Upper lobe of left lung (tissue), 4 donors: Measurements from ENCODE around the gene PAGR1.

Source experiments
- CTCF ChIP-seq, 6 experiments: fragments of 450-650 bp in 4 of 6; fragments of 200-600 bp in 2 of 6; sonication (generic) in 2 of 6; IDR thresholded peaks; one replicate each; pipeline ENCODE4 v1.5.1; 2016 to 2019; ENCODE audit warnings: antibody characterized with exemption in 6 of 6
- POLR2A ChIP-seq, 4 donors: fragments of 450-650 bp; IDR thresholded peaks; one replicate each; pipeline ENCODE4 v1.5.1; 2016 to 2017; ENCODE audit warnings: antibody characterized with exemption in 4 of 4, mild to moderate bottlenecking in 2 of 4

DNA sequence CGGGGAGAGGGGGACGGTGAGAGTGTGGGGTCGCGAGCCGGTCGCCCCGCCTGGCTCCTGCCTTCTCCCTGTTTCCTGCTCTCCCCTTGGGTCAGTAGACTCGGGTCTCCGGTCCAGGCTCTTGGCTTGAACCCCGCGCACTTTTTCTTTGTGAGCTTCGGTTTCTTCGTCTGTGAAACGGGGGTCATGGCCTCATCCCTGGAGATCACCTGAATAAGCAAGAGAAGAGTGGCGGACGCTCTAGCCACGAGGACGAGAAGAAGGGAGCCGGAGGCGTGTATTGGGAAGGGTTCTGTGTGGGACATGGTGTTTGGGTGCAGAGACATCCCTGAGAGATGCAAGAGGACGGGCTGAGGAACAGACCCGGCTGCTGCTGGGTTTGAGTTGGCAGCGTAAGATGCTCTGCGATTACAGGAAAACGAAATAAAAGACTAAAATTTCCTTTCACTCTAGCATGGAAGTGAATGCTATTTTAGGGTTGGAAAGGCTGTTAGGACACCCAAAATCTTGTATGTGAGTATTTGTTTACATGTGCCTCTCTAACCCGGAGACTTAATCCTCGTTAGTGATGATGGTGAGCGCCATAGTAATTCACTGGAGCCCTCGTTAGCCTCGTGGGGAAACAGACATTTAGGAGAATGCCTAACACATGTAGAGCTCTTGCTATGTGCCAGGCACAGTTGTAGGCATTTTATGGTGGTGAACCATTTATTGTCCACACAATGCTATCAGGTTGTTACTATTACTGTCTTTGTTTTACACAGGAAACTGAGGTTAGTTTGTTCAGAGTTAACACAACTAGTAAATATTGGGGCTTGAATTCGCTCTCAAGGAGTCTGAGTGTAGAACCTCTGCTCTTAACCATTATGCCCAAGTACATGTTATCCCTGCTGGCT is 24.8 kb upstream of the PAGR1 start:
- no peak for TF ChIP-seq CTCF (IDR thresholded peaks at IDR 0.05)
- no peak for TF ChIP-seq POLR2A (IDR thresholded peaks at IDR 0.05)
